ENCODE data around the gene MMP19.

GRCh38 chr12:55849616-55850343 is 7.0 kb upstream of the MMP19 start:
- TF ChIP-seq EZH2 (IDR thresholded peaks at IDR 0.05; ENCODE audit: borderline replicate concordance, low read depth, low read length, poor library complexity, severe bottlenecking) (no peak), CTCF (conservative IDR thresholded peaks at IDR 0.05; ENCODE audit: low read depth, low read length) (no peak)

Data from A673 (cell line).